ENCODE data around the gene DEDD. TPM values are rescaled to one million over a fixed set of nuclear protein-coding genes. Genes with fewer than 3 reads are reported as not detected.

The DEDD gene
- total RNA-seq, result 10 to 100 TPM; 37.4 to 38.7 TPM

DNA sequence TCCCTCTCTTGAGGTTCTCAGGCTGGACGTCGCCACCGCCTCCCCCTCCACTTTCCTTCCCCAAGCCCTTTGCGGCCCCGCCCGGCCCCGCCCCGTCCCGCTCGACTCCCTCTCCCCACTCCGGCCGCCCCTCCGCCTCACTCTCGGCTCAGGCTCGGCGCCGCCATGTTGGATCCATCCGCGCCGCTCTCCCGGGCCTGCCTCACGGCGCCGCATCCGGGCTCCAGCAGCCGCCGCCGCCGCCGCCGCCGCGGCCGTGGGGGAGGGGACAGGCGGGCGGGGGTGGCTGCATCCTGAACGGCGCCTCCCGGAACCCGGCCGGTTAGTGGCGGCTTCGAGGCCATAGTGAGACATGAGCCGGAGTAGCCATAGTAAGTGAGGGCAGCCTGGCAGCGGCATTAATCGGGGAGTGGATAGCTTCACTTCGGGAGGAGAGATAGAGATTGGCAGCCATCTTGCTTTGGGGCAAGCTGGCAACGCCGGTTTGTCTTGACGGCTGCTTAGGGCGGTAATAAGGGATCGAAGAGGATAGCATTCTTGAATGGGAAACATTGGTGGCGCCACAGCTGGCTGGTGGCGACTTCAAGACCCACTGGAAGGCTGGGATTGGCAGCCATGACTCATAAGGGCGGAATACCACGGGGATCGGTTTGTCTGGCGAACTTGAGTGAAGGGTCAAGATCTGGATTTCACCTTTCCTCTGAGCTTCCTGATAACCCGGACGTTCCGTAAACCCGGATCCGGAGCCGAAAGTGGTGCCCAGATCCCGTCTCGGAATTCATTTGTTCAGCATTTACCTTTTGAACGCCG, at the start of gene DEDD:
Gene DEDD (minus strand): TSS at position 258 of the 810 bp plus-strand sequence. CDS start 8,205 bp downstream, outside the sequence.
- peak; percentile 90 for DNase-seq
- Mint-ChIP-seq H3K9me3 (no peaks in the 10 kb centered on the region), H3K36me3 (peaks cover 34% of the 10 kb centered on the region), H3K4me1 (peaks cover 50% of the 10 kb centered on the region), H3K27ac (no peak within 1 kb of the TSS), H3K4me3 (no peak within 1 kb of the TSS), H3K27me3 (no peaks in the 10 kb centered on the region)

- Mint-ChIP-seq H3K27ac (peak overlapping the region; percentile 93), H3K27me3 (no peaks in the 10 kb centered on the region), H3K4me1 (peaks cover 74% of the 10 kb centered on the region), H3K36me3 (peaks cover 3% of the 10 kb centered on the region), H3K4me3 (peak overlapping the region; percentile 38), H3K9me3 (no peaks in the 10 kb centered on the region)
- DNase-seq, result peak; percentile 64
These were observed 49.7 kb upstream of the DEDD start for GRCh38 chr1:161182214-161182613.

DNA sequence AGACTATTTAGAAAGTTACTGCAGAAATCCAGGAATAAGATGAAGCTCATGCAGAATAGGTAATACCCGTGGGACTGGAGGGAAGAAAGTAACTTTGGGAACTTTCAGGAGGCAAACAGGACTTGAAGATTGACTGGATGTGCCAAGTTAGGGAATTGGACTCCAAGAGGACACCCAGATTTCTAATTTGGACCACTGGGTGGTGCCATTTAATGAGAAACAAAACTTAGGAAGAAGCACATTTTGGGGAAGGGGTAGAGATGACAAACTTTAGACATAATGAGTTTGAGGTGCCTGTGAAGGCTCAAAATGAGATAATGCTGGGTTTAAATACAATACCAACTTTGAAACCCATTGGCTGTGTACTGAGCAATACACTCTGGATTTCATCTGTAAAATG, 48.2 kb upstream of the DEDD start:
- no peaks in the 10 kb centered on the region for H3K9me3 Mint-ChIP-seq
- peaks cover 10% of the 10 kb centered on the region for H3K36me3 Mint-ChIP-seq
- no peaks in the 10 kb centered on the region for H3K27me3 Mint-ChIP-seq
- no peak for DNase-seq
- H3K4me3 Mint-ChIP-seq, result no peak overlapping the region
- peaks cover 70% of the 10 kb centered on the region for H3K4me1 Mint-ChIP-seq
- peak overlapping the region; percentile 77 for H3K27ac Mint-ChIP-seq

- DNase-seq, result no peak
- Mint-ChIP-seq H3K4me3 (no peak overlapping the region), H3K4me1 (peaks cover 72% of the 10 kb centered on the region), H3K27ac (peak overlapping the region; percentile 28), H3K9me3 (no peaks in the 10 kb centered on the region), H3K27me3 (no peaks in the 10 kb centered on the region), H3K36me3 (peaks cover 15% of the 10 kb centered on the region)
These were observed 47.2 kb upstream of the DEDD start for GRCh38 chr1:161179698-161180097.

DNA sequence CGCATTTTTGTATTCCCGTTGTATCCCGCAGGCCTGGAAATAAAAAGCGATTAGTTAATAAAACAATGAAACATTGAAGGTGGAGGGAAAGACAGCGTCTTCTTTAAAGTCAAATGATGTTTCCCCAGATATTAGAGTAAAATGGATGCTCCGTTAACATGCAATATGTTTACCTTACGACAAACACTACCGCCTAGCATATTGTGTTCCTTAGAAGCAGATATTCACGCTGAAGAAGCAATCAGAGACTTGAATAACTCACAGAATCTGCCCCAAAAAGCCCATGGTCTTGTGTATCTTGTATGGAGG, 45.4 kb upstream of the DEDD start:
- H3K4me3 Mint-ChIP-seq, result peak overlapping the region; percentile 96
- no peaks in the 10 kb centered on the region for H3K27me3 Mint-ChIP-seq
- DNase-seq, result no peak
- H3K9me3 Mint-ChIP-seq, result no peaks in the 10 kb centered on the region
- H3K4me1 Mint-ChIP-seq, result peaks cover 64% of the 10 kb centered on the region
- H3K27ac Mint-ChIP-seq, result peak overlapping the region; percentile 93
- H3K36me3 Mint-ChIP-seq, result peaks cover 24% of the 10 kb centered on the region

DNA sequence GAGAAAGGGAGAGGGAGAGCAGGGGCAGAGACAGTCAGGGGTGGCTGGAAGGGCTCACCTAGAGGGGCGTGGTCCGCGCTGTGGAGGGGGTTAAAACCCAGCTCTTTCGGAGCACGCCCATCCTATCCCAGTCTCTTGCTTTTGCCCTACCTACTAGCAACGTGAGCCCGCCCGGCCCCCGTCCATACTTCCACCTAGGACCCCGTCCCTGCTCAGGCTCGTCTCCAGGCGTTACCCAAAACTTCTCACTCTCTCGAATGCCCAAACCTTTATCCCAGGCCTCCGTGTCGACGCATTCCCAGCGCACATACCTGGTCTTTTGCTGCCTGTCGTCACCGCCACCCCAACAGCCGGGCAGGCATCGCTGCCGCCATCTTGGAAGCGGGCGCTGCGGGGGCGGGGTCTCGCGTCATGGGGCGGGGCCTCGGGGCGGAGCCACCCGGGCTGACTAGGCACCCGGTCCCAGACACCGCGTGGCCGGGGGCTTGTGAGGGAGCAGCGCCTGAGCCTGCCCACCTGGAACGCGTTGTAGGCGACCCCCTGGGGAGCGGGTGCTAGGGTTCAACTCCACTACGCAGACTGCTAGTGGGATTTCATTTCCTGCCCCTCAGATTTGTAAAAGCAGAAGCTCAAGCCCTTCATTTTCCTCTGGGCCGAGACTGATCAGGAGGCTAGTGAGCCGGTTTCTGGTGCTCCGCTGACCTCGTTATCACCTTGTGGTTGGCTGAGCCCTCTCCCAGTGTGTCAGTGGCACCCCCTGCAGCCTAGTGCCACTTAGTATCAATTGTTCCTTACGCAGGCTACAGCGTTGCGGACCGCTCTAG, 44.9 kb upstream of the DEDD start, which contains the start of gene B4GALT3:
Gene B4GALT3 (minus strand): TSS at position 396 of the 824 bp plus-strand sequence. CDS start 1,447 bp downstream, outside the sequence.
- Mint-ChIP-seq H3K4me1 (peaks cover 58% of the 10 kb centered on the region), H3K9me3 (no peaks in the 10 kb centered on the region), H3K27me3 (no peaks in the 10 kb centered on the region), H3K27ac (peak within 1 kb of the TSS; percentile 93), H3K4me3 (peak within 1 kb of the TSS; percentile 96), H3K36me3 (peaks cover 28% of the 10 kb centered on the region)
- peak; percentile 96 for DNase-seq

- Mint-ChIP-seq H3K36me3 (peaks cover 31% of the 10 kb centered on the region), H3K9me3 (no peaks in the 10 kb centered on the region), H3K27me3 (no peaks in the 10 kb centered on the region), H3K4me1 (peaks cover 51% of the 10 kb centered on the region), H3K27ac (peak overlapping the region; percentile 93), H3K4me3 (peak overlapping the region; percentile 96)
- no peak for DNase-seq
These were observed 44.1 kb upstream of the DEDD start for GRCh38 chr1:161176468-161177111.

DNA sequence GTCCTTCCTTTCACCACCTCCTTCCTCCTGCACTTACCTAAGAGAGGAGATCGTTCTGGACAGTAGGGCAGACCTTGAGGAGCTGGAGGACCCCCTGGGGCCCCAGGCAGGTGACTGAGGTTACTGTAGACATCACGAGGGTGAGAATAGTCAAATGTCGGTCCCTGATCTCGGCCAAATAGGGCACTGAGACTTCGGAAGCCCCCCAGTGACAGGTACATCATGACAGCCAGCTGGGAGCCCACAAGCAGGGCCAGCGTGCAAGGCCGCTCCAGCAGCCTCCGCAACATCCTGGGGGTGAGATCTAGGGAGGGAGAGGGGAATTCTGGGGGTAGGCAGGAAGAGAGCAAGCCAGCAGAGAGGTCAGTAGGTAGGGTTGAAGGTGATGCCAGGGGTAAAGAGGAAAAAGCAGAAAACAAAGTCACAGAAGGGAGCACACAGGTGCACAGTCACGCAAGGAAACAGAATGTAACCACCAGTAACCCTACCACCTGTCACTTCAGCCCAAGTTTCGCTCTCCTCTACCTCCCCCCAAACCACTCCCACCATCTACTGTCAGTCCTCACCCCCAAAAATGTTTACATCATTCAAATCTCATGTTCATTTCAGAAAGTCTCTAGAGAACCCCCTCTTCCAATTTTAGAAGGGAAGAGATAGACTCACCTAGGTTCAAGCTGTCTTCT, 43.4 kb upstream of the DEDD start:
- peak overlapping the region; percentile 96 for H3K4me3 Mint-ChIP-seq
- H3K36me3 Mint-ChIP-seq, result peaks cover 33% of the 10 kb centered on the region
- no peaks in the 10 kb centered on the region for H3K27me3 Mint-ChIP-seq
- DNase-seq, result no peak
- no peaks in the 10 kb centered on the region for H3K9me3 Mint-ChIP-seq
- H3K27ac Mint-ChIP-seq, result peak overlapping the region; percentile 93
- peaks cover 49% of the 10 kb centered on the region for H3K4me1 Mint-ChIP-seq

GRCh38 chr1:161174911-161175310, 42.4 kb upstream of the DEDD start:
- peak overlapping the region; percentile 4 for H3K4me3 Mint-ChIP-seq
- H3K4me1 Mint-ChIP-seq, result peaks cover 41% of the 10 kb centered on the region
- H3K27me3 Mint-ChIP-seq, result no peaks in the 10 kb centered on the region
- no peak for DNase-seq
- H3K27ac Mint-ChIP-seq, result peak overlapping the region; percentile 65
- H3K36me3 Mint-ChIP-seq, result peaks cover 33% of the 10 kb centered on the region
- no peaks in the 10 kb centered on the region for H3K9me3 Mint-ChIP-seq

GRCh38 chr1:161173711-161174110, 41.2 kb upstream of the DEDD start:
- Mint-ChIP-seq H3K4me3 (no peak overlapping the region), H3K27me3 (no peaks in the 10 kb centered on the region), H3K9me3 (no peaks in the 10 kb centered on the region), H3K27ac (peak overlapping the region; percentile 15), H3K4me1 (peaks cover 41% of the 10 kb centered on the region), H3K36me3 (peaks cover 34% of the 10 kb centered on the region)
- no peak for DNase-seq

- no peak for DNase-seq
- Mint-ChIP-seq H3K27me3 (no peaks in the 10 kb centered on the region), H3K4me1 (peaks cover 39% of the 10 kb centered on the region), H3K4me3 (no peak overlapping the region), H3K27ac (peak overlapping the region; percentile 47), H3K9me3 (no peaks in the 10 kb centered on the region), H3K36me3 (peaks cover 34% of the 10 kb centered on the region)
These were observed 40.4 kb upstream of the DEDD start for GRCh38 chr1:161172776-161173376.

GRCh38 chr1:161172349-161172748, 39.9 kb upstream of the DEDD start:
- H3K4me3 Mint-ChIP-seq, result no peak overlapping the region
- DNase-seq, result no peak
- H3K27ac Mint-ChIP-seq, result peak overlapping the region; percentile 70
- no peaks in the 10 kb centered on the region for H3K27me3 Mint-ChIP-seq
- H3K9me3 Mint-ChIP-seq, result no peaks in the 10 kb centered on the region
- H3K36me3 Mint-ChIP-seq, result peaks cover 34% of the 10 kb centered on the region
- H3K4me1 Mint-ChIP-seq, result peaks cover 39% of the 10 kb centered on the region

DNA sequence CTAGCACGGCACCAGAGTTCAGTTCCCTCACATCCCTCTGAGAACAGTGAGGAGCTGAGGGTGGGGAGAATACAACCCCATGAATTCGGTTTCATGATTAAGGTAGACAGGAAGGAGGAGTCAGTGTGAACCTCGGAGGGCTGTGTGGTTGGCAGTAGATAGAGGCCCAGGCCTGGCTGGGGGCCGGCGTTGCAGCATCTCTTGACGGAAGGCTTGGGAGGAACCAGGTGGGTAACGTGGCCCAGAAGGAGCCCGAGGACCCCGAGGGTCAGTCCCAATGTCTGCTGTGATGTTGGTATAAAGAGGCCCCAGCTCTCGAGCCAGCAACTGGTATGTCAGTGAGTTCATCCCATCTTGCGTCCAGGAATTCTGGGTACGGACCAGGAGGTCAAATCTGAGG, 39.2 kb upstream of the DEDD start:
- H3K4me3 Mint-ChIP-seq, result no peak overlapping the region
- H3K9me3 Mint-ChIP-seq, result no peaks in the 10 kb centered on the region
- no peak overlapping the region for H3K27ac Mint-ChIP-seq
- H3K4me1 Mint-ChIP-seq, result peaks cover 43% of the 10 kb centered on the region
- H3K36me3 Mint-ChIP-seq, result peaks cover 34% of the 10 kb centered on the region
- DNase-seq, result no peak
- no peaks in the 10 kb centered on the region for H3K27me3 Mint-ChIP-seq

DNA sequence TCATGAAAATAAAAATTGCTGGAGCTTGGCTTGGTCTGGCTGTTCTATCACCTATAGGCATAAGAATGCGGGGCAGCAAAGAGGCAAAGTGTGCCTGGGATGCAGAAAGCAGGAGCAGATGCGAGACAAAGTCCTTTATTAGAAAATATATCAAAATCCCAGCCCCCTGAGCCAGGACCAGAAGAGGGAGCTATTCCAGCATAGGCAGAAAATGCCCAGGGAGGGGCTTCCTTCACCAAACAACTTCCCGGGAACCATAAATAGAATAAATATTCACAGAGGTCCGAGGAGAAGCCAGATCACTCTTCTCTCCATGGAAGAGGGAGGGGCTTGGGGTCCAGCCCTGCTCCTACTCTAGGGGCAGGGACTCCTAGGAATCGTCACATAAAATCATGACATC, 38.7 kb upstream of the DEDD start:
- H3K4me3 Mint-ChIP-seq, result no peak overlapping the region
- peak overlapping the region; percentile 49 for H3K27ac Mint-ChIP-seq
- peaks cover 38% of the 10 kb centered on the region for H3K4me1 Mint-ChIP-seq
- no peaks in the 10 kb centered on the region for H3K27me3 Mint-ChIP-seq
- H3K36me3 Mint-ChIP-seq, result peaks cover 31% of the 10 kb centered on the region
- no peaks in the 10 kb centered on the region for H3K9me3 Mint-ChIP-seq
- no peak for DNase-seq

All from activated naive CD8-positive, alpha-beta T cell treated with anti-CD3 and anti-CD28 coated beads for 36 hours (primary cell).